ENCODE measurements around the gene PTBP3. TPM values are rescaled to one million over a fixed set of nuclear protein-coding genes. Genes with fewer than 3 reads are reported as not detected.

The PTBP3 gene
- polyA plus RNA-seq, 3 donors: 80.2 to 116 (median 99.9) TPM

Other genes with a start within 250 kb of the PTBP3 start
- 10 to 100 TPM; 32.6 to 41.6 (median 34.5) TPM for gene SUSD1, start 158.3 kb downstream of the PTBP3 start, polyA plus RNA-seq (ENCODE audit: insufficient read length in 3 of 3)
- 100 to 1,000 TPM; 106 to 131 (median 114) TPM for gene HSDL2, start 46.5 kb upstream of the PTBP3 start, polyA plus RNA-seq (ENCODE audit: insufficient read length in 3 of 3)
- 10 to 100 TPM; 15.5 to 16.6 (median 16.5) TPM for gene KIAA1958, start 153.2 kb upstream of the PTBP3 start, polyA plus RNA-seq (ENCODE audit: insufficient read length in 3 of 3)